DMS53 (cell line): Measurements from ENCODE around the gene SYT6.

Experiments
- DNase-seq: peaks from one replicate; lab custom pipeline; 2025; lab: John Stamatoyannopoulos, UW

SYT6 gene

DNA sequence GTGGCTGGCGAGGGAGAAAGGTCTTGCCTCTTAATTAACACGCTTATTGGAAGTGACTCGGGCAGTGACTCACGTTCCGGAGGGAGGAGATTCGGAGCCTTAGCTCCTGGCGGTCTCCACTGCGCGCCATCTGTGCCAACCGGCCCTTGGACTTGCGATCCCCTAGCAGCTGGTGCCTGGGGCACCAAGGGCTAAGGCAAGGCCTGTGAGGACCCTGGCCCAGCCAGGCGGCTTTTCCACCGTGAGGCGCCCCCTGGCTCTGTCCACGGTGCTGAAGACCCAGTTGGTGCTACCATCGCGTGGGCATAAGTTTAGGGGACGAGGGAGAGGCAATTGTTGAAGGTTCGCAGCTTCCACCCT lies 1.3 kb upstream of the SYT6 start:
- DNase-seq = peak; percentile 68

DNA sequence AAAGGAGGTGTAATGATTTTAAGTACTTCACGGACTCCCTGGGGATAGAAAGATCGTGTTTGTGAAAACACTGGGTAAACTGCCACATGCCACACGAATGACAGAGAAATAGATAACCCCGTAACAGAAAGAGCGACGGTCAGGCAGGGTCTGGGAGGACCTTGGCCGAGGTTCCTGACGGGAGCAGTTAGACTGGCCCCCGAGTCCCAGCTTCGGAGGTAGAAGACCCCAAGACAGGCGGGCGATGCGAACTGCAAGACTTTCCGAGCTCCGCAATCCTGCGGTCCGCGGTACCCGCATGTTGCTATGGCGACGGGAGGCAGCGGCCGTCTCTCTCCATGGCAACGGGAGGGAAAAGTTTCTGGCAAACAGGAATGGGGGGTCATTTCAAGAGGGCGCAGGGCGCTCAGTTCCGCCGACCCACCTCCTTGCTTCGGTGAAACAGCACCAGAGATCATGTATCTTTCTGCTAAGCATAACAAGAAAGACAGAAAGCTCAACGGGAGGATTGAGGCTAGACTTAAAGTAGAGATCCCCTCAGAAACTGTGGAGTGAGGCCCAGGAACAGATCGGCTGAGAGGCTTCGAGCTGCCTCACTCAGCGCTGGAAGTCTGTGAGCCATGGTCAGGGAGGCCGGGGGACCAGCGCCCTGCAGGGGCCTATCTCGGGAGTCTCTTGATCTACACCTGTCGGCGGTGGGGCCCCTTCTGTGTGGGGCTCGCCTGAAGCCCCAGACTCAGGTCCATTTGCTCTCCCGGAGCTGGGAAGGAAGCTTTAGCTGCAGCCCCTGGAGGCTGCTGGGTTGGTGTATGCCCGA lies 685 bp upstream of the SYT6 start:
- DNase-seq = peak; percentile 77

DNA sequence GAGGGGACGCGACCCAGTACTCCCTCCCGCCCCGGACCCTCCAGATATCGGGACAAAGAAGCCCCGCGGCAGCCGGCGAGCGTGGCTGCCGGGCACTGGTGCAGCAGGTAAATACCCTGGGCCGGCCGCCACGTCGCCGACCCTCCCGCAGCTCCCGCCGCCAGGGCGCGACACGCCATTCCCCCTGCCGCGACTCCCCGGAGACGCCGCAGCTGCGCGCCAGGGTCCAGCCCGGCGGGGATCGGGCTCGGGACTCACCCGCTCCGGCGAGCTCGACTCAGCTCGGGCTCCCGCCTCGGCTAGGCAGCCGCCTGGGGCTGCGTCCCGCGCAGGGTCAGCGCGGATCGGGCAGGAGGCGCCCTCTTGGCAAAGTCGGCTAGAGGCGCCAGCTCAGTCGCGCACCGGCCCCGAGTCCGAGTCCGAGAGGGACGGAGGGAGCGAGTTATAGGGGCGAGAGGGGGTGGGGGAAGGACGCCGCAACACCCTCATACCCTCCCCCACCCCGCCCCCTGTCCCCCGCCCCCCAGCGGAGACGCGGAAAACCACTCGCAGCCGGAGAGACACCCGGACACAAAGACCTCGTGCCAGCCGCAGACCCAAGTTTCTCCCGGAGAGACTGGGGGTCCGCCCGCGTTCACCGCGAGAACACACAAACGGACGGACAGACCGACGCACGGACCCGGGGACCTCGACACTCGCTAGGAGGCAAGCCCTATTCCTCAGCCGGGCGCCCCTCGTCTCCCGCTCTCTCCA lies 985 bp downstream of the SYT6 start:
- DNase-seq = peak; percentile 72

DNA sequence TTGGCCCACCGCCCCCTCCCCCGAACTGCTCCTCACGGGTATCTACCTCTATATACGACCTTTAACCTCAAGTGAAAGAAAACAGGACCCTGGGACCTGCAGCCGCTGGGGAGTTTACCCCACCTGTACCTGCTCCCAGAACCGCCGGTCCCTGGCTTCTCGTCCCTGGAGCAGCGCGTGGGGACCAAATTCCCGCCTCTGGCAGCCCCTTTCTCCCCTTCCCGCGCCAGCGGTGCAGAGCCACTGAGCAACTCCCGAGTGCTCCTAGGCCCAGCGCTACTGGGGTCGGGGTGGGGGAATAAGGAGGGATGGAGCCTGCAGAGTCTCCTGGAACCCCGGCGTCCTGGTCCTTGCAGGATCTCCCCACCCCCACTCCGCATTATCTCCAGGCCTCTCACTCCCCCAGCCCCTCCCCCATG lies 1.6 kb downstream of the SYT6 start:
- no peak for DNase-seq

DNA sequence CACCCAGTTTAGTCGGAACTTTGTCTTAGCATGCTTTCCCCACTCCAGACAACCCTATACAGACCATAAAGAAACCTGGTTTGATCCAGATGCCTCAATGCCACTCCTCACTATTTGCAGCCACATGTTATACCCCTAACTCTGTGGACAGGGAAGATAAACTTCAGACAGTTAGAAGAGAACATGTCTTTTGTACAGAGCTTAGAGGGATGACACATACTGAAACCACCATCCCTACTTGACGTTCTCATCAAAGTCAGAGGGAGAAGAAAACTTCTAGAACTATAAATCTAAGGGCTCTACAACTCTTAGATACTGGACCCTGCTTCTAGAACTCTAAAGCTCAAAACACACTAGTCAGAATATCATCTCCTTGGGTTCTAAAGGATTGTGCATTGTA lies 3.7 kb downstream of the SYT6 start:
- DNase-seq = no peak

DNA sequence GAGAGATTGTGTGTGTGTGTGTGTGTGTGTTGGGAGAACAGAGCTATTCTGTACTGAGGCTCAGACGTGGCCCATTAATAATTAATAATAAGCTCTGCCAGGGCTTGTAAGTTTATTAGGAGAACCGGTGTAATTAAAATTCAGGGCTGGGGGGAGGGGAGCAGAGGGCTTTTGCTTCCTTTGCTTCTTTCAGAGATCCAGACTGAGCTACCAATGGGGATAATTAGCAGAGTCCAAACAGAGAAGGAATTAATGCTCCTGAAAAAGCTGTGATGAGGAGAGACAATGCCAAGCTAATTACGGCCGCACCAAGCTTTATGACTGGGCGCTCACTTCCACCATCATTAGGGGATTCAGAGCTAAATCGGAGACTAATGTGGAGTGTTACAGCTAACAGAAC lies 4.5 kb downstream of the SYT6 start:
- DNase-seq = no peak

DNA sequence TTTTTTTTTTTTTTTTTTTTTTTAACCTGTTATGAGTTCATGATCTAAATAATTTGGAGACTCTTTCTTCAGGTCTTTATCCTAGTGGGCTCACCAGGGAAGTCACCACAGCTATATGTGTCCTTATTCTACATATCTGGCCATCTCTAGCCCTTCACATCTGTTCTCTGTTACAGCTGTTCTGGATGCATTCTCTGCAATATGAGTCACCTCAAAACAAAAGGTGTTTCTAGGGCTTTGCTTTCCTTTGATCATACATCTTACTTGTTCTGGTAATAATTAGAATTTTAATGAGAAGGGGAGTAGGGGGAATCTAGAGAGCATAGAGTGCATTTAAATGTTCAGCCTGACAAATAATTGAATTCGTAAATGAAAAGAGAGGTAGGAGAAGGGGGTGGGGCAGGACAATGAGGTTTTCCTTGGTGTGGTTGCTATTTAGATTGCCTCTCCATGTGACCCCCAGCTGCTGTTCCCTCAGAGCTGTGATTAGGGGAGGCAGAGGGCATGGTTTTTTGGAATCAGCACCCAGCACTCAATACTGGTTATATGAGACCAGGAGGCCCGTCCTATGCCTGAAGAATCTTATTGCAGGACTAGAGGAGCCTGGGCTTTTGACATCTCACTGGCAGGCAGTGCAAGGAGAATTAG lies 8.0 kb downstream of the SYT6 start:
- DNase-seq = peak; percentile 53

DNA sequence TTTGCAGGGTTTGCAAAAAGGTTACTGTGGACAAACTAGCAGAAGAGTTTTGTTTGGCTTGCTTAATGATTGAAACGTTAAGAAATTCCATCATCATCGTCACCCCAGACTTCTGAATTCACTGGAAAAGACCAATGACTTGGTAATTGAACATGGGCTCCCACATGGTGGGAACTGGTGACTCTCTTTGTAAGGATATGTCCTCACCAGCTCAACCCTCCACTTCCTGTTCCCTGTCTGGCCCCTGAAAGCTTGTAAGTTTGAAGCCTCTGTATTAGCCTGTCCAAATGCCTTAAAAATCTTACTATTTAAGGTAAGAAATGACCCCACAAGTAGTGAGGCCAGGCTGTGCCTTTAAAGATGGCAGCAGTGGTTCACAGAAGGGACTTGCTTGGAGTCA lies 9.7 kb downstream of the SYT6 start:
- DNase-seq = no peak

DNA sequence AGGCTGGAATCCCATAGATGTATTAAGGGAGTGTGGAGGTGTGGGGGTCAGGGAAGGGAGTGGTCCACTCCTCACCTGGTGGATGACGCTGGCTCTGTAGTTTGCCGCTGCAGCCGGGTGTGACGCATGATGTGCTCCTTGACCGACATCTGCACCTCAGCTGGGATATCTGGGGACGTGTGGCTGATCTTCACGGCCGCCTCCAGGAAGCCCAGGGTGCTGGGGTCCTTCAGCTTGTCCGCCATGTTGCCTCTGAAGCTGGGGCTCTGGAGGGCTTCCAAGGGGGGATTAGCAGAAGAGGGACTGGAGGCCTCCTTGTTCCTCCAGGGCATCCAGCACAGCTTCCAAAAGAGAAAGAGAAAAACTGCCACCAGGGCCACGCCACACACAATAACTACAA lies 14.1 kb downstream of the SYT6 start:
- DNase-seq = no peak

DNA sequence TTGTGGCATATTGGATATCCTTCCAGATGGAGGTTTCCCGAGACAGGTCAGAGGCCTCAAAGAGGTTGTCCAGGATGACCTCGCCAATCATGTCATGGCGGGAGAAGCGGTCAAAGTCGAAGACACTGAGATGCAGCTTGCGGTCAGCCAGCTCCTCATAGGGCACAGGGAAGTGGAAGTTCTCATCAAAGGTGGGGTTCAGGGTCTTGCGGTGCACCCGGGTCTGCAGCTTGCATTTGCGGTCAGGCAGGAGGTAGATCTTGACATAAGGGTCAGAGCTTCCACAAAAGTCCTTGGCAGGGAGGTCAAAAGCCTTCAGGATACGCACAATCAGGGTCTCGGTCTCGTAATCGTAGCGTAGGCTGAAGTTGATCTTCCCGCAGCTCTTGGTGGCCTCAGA lies 16.2 kb downstream of the SYT6 start:
- no peak for DNase-seq

DNA sequence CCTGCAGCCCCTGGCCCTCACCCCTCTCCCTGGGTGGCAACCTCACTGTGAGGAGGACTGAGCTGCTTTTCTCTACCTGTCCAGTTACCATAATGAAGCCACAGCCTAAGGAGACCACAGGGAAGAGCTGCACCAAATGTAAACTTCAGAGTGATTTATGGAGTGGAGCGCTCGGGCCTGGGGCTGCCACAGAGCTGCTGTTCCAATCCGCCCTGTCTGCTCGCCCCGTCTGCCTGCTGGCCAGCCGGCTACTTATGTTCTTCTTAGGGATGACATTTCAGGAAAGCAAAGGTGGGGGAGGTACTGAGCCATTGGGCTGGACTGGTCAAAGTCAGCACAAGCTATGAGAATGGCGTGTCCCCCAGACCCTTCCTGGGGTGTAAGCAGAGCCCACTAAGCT lies 17.9 kb downstream of the SYT6 start:
- no peak for DNase-seq

DNA sequence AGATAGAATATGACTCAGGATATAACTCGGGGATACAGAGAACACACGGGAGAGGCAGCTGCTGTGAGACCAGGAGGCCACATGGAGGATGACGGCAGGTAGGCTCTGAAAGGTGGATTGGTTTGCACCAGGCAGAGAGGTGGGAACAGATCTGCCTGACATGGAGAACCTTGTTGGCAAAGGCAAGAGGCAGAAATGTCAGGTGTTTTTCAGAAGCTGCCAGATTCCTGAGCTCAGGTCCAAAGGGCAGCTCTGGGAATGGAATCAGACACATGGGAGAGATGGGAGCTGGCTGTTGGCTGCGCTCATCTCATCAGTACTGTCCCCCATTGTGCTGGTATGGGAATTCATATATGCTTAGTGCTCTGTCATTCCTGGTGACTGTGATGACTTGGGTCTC lies 19.2 kb downstream of the SYT6 start:
- no peak for DNase-seq

DNA sequence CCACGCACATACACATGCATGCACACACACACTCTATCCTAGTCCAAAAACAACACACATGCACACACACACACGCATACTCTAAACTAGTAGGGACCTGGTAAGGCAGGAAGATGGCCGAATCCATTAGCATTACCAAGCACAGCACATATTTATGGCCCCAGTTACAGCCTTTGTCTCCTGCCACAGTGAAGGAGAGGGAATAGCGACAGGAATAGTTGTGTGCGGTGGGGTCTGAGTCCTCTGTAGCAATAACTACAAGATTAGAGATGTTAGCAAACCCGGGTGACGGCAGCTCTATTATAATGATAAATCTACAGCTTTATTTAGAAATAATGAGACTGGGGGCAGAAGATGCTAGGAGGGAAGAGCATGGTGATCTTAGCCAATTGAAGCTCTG lies 20.5 kb downstream of the SYT6 start:
- DNase-seq = no peak

DNA sequence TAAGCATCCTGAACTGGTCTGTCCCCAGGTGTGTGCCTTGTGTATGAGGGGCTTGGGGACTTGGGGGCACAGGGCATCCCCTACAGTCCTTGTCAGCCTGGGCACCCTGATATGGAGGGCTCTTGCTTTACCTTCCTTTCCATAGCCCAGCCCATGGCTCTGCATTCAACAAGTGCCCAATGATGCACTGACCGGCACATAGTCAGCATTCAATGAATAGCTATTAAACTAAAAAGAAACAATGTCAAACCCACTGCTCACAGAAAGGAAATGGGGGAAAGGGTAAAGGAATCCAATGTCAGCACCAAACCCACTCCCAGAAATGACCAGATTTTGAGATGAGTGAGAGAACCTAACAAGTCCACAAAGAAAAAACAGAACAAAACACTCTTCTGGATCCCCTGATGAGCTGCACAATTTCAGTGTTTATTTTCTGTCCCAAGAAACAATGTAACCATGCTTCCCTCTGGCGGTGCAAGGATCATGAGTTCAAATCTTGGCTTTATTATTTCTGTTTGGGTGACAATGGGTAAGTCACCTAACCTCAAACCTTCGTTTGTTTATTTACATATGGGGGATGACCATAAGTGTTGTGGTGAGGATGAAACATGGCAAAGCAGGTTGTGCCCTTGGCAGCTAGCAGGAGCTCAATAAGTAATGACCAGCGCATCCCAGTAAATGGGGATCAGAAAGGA lies 22.0 kb downstream of the SYT6 start:
- DNase-seq = no peak

DNA sequence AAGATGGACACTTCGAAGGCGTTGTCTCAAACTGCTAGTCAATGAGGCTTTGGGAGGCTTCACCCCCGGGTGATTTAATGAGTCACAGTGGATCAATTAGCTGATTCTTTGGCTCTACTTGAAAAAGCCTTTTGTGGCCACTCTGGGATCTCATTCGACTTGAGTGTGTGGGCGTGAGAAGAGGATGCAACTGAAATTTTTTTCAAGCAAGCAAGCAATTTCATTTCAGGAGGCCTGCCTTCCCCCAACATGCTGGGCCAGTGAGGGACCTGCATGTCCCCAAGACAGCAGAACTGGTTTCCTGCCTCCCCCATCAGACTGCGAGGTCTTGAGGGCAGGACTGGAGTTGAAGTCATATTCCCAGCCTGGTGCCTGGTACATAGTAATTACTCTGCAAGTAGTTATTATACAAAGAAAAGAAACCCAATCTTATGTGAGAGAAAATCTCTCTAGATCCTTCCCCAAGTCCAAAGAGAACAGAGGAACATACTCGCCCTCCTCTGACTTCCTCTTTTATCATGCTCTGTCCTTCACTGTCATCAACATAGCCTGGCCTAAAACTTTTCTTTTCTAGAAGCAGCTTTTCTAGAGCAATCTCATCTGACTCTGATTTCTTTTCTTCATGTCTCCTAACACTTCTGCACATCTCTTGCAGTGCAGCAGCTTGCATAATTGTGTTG lies 22.7 kb downstream of the SYT6 start:
- no peak for DNase-seq

DNA sequence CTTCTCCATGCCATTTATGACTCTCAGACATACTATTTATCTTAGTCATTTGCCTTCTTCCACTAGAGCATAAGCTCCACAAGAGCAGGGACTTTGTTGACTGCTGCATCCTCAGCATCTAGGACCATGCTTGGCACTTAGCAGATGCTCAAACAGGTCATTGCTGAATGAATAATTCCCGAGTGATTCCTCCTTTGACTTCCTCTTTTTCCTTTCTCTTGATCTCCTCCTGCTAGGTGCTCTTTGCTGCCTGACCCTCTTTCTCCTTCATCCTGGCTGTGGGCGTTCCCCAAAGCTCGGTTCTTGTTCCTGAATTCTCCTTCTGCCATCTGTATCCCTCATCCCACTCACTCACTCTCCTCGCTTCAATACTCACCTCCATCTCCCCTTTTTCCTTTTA lies 23.5 kb downstream of the SYT6 start:
- no peak for DNase-seq

DNA sequence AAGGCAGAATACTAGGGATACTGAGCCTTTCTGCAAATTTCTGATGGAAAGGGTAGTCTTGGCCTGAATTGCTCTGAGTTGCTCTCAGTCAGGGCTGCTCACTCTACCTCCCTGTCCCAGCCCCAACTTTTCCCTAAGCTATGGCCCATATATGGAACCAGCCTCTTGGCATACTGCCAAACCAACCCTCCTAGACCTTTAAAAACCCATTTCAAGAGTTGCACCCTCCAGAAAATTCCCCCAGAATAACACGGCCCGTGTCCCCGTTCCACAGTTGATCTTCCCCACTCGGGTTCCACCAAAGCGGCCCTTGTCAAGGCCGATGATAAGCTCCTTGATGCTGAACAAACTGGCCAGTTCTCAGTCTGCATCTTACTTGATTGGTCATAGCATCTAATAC lies 25.4 kb downstream of the SYT6 start:
- DNase-seq = no peak

DNA sequence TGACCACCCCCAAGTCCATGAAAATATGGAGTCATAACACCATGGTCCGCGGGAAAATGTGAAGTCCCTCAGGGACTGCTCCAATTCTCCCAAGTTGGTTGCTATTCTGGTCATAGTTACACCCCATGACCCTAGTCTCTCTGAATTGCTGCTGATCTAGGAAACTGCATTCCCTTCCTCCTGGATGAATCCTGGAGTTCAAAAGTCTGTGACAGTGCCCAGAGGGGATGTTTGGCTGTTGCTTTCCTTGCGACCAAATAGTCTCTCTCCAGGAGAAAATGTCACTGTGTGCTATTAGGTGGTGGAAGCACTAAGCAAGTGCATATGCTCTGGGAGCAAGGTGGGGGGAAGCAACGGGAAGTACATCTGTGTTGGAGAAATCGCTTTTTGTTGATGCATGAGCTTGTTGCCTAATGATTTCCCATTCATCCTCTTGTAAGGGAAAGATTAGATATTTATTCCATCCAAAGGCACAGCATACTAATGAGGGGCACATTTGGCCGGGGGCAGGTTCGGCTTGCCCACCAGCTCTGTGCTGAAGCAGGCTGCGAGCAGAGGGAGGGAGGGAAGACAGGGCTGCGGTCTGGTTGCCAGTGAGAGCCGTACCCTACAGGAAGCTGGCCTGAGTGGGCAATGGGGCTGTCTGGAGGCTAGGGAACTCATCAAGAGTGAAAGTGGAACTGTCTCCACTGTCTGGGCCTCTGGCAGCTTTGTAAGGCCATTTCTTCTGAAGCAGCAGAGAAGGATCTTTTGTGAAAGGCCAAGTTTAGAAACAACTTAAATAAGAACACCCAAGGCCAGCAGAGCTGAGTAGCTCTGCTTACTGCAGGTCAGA lies 27.2 kb downstream of the SYT6 start:
- DNase-seq = no peak

DNA sequence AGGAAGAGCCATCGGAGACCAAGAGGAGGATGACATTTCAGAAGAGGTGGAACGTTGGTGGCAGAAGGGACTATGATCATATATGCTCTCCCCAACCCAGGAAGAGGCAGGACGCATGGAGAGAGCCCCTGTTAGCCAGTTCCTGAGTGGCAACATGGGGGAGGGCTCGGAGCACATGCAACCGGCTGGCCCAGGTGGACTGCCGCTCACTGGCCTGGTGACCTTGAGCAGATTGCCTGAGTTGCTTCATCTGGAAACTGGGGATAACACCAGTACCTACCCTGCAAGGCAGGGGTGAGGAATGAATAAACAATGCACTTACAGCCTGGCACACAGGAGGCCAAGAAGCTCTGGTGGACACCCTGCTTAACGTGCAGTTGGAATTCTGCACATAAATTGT lies 29.0 kb downstream of the SYT6 start:
- DNase-seq = no peak

DNA sequence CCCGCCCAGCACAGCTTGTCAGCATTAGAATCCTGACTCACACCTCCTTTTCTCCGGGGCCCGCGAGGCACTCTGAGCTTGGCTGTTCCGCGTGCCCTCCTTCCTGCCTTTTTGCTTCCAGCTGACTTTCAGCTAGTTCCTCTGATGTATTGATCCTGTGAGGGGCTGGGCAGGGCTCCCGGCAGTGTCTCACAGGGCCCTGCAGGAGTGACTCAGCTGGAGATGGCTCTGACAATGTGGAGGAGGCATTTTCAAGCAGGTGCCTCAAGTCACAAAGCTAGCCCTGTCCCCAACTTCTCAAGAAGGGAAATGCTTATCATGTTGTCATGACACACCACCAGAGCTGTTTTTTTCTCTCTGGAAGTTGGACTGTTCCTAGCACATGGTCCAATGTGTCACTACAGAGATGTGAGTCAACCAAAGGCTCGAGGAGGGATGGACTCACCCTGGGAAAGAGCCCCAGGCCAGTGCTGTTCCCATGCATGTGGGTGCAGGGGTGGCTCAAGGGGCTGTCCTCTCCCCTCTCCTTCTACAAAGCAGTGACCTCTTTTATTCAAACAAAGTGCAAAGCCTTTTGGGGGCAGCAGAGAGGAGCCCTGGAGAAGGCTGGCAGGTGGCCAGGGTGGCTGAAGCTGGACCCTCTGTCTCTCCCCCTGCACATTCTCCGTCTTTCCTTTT lies 30.6 kb downstream of the SYT6 start:
- DNase-seq = no peak
